Lower leg skin (tissue), 4 donors: Measurements from ENCODE around the gene HCN4. TPM values are rescaled to one million over a fixed set of nuclear protein-coding genes. Genes with fewer than 3 reads are reported as not detected.

Experiments used
- DNase-seq, 2 donors: peaks; one replicate each; pipeline ENCODE4 v3.0.0-alpha.2; 2019; ENCODE audit warnings: low spot score in 2 of 2
- H3K4me3 ChIP-seq: fragments of 200-600 bp; sonication (generic); 2 replicates; pipeline ENCODE4 v1.5.1; 2017; ENCODE audit warnings: mild to moderate bottlenecking, low read depth; ENCODE audit not compliant: poor library complexity, severe bottlenecking
- CTCF ChIP-seq, 3 donors: fragments of 450-650 bp; IDR thresholded peaks; one replicate each; pipeline ENCODE4 v1.5.1; 2016; ENCODE audit warnings: antibody characterized with exemption in 3 of 3, mild to moderate bottlenecking in 3 of 3, moderate library complexity in 2 of 3
- POLR2A ChIP-seq, 2 donors: fragments of 450-650 bp; IDR thresholded peaks; one replicate each; pipeline ENCODE4 v1.6.1; 2016 to 2017; ENCODE audit warnings: antibody characterized with exemption in 2 of 2, mild to moderate bottlenecking in 1 of 2, moderate library complexity in 1 of 2
- WGBS, 2 donors: methylation state at CpG; one replicate each; pipeline ENCODE4 v1.1.5; 2018; 5-methylcytosine and 5-hydroxymethylcytosine counted together
- intact Hi-C: fragments of 100-400 bp; cut with DNase I; formaldehyde crosslinking; loops from one replicate; pipeline ENCODE4 v1.15.0; 2023; ENCODE audit warnings: low total_unique reads
- total RNA-seq, 4 donors: library from RNA; depleted of rRNA; stranded (reverse); fragments of >200 nt; gene quantifications; one replicate each; pipeline ENCODE4 v1.1.0, GENCODE V29; 2016

HCN4 gene
- total RNA-seq, 4 donors from 2014 or later, result 0.03 to 0.05 (median 0.04) TPM; not detected in 1

GRCh38 chr15:73273181-73274002 is 95.4 kb downstream of the HCN4 start:
- WGBS, 2 donors, result 41 to 44% methylated on average over 5 of the region's 5 CpGs
- no peak overlapping the region for H3K4me3 ChIP-seq
- TF ChIP-seq CTCF (IDR thresholded peaks at IDR 0.05) (no peak), POLR2A (IDR thresholded peaks at IDR 0.05) (no peak)
- peak in 1 of 2 donors; percentile 49 for DNase-seq
- intact Hi-C loops, result no loop called here

DNA sequence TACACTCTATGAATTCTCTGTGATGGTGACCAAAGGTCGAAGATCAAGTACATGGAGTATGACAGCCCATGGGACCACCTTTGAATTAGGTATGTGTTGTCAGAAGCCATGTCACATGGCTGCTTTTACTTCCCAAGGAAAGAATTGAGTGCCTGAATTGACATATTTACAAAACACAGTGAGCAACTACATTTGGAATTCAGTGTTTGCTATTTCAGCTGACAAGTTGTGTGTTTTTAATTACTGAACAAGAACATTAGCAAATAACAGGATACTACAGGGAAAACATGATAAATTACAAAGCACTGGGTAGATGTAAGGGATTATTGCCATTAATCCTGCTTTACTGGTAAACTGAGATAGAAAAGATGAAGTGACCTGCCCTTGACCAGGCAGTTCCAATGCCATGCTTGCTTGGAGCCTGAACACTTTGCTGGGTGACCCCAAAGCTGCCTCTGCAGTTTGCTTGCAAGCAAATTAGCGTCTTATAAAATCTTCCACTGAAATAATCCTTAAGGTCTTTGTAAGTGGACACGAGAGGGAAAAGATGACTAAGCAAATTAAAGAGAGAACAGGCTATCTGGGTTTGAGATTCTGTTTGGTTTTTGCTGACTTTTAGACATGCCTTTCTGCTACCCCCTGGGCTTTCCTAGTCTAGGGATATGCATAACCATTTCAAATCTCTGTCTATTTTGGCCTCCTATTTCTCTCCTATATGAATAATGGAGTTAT is 98.2 kb downstream of the HCN4 start:
- 77 to 87% methylated on average over 3 of the region's 3 CpGs for WGBS, 2 donors
- DNase-seq, result no peak
- intact Hi-C loops, result no loop called here
- no peak overlapping the region for H3K4me3 ChIP-seq
- TF ChIP-seq POLR2A (IDR thresholded peaks at IDR 0.05) (no peak), CTCF (IDR thresholded peaks at IDR 0.05) (no peak)

Other genes with a start within 250 kb of the HCN4 start
- not detected for gene REC114, start 74.2 kb upstream of the HCN4 start, total RNA-seq